DND-41 (cell line): ENCODE measurements around the gene NUP214.

Experiments
- ATAC-seq: fragments of 200-7000 bp; cut with Tn5 transposase; 3 replicates; pipeline ENCODE4 v1.9.1; 2021; ENCODE audit warnings: low read depth; ENCODE audit not compliant: insufficient read depth
- DNase-seq: peaks from one replicate; pipeline ENCODE4 v3.0.0-alpha.2; 2020
- H2AFZ ChIP-seq: 2 replicates; pipeline ENCODE4 v1.6.0; 2012; ENCODE audit warnings: low read depth, low read length
- H3K27ac ChIP-seq: 2 replicates; pipeline ENCODE4 v1.5.1; 2012; ENCODE audit warnings: low read length, inconsistent platforms
- H3K27me3 ChIP-seq: fragments of 200-600 bp; sonication (generic); 2 replicates; pipeline ENCODE4 v1.6.0; 2012; ENCODE audit warnings: low read length, mild to moderate bottlenecking, inconsistent platforms; ENCODE audit not compliant: insufficient read depth, poor library complexity
- H3K36me3 ChIP-seq: 2 replicates; pipeline ENCODE4 v1.5.1; 2012; ENCODE audit warnings: low read length, inconsistent platforms; ENCODE audit not compliant: insufficient read depth
- H3K4me1 ChIP-seq: 2 replicates; pipeline ENCODE4 v1.5.1; 2012; ENCODE audit warnings: mild to moderate bottlenecking, low read length; ENCODE audit not compliant: insufficient read depth
- H3K4me2 ChIP-seq: 2 replicates; pipeline ENCODE4 v1.6.0; 2012; ENCODE audit warnings: mild to moderate bottlenecking, moderate library complexity, low read length, inconsistent platforms; ENCODE audit not compliant: insufficient read depth
- H3K4me3 ChIP-seq, 2 experiments: fragments of 200-600 bp in 1 of 2; shearing (Covaris generic) in 1 of 2; 2 replicates each; pipeline ENCODE4 v1.5.1; 2012 to 2016; ENCODE audit warnings: inconsistent platforms in 2 of 2, low read length in 2 of 2, mild to moderate bottlenecking in 2 of 2, low read depth in 1 of 2, moderate library complexity in 1 of 2
- H3K79me2 ChIP-seq: 2 replicates; pipeline ENCODE4 v1.6.0; 2012; ENCODE audit warnings: low read length, inconsistent platforms; ENCODE audit not compliant: insufficient read depth
- H3K9ac ChIP-seq: 2 replicates; pipeline ENCODE4 v1.6.0; 2012; ENCODE audit warnings: low read depth, mild to moderate bottlenecking, inconsistent platforms, low read length, moderate library complexity
- H3K9me3 ChIP-seq: 2 replicates; pipeline ENCODE4 v1.5.1; 2012; ENCODE audit warnings: low read length, moderate library complexity, mild to moderate bottlenecking, inconsistent platforms; ENCODE audit not compliant: insufficient read depth, severe bottlenecking
- H4K20me1 ChIP-seq: 2 replicates; pipeline ENCODE4 v1.6.0; 2012; ENCODE audit warnings: low read length; ENCODE audit not compliant: insufficient read depth
- CTCF ChIP-seq: IDR thresholded peaks from 2 replicates; pipeline ENCODE4 v1.5.1; 2012; ENCODE audit warnings: borderline replicate concordance, low read length, moderate library complexity, mild to moderate bottlenecking; ENCODE audit not compliant: poor library complexity, severe bottlenecking; ENCODE audit errors: extremely low read depth
- EZH2 ChIP-seq: IDR thresholded peaks from 3 replicates; pipeline ENCODE4 v1.6.1; 2012; ENCODE audit warnings: borderline replicate concordance, low read depth, mild to moderate bottlenecking, moderate library complexity, low read length, inconsistent platforms; ENCODE audit not compliant: severe bottlenecking

NUP214 gene

GRCh38 chr9:131117121-131117761 lies 8.1 kb upstream of the NUP214 start:
- Histone ChIP-seq H3K27ac (no peak overlapping the region), H3K4me1 (no peaks in the 10 kb centered on the region), H3K9me3 (no peaks in the 10 kb centered on the region), H3K27me3 (no peaks in the 10 kb centered on the region), H3K36me3 (no peaks in the 10 kb centered on the region), H3K9ac (no peak overlapping the region), H3K4me2 (no peak overlapping the region), H2AFZ (no peak overlapping the region), H4K20me1 (no peaks in the 10 kb centered on the region), H3K79me2 (no peaks in the 10 kb centered on the region), H3K4me3 (no peak overlapping the region)
- no peak for TF ChIP-seq CTCF
- no peak for TF ChIP-seq EZH2
- ATAC-seq (no peak), DNase-seq (no peak)

DNA sequence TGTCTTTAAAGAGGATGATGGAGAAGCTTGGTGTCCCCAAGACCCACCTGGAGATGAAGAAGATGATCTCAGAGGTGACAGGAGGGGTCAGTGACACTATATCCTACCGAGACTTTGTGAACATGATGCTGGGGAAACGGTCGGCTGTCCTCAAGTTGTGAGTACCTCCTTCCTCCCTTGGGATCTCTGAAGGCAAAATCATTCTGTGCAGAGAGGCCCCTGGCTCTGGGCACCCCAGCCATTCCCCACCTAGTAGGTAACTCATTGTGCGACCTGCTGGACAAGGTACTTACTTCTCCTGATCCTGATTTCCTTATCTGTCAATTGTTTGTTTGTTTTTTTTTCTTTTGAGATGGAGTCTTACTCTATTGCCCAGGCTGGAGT lies 7.6 kb upstream of the NUP214 start:
- H3K27ac ChIP-seq = no peak overlapping the region
- H4K20me1 ChIP-seq = no peaks in the 10 kb centered on the region
- H3K9ac ChIP-seq = no peak overlapping the region
- no peaks in the 10 kb centered on the region for H3K79me2 ChIP-seq
- no peaks in the 10 kb centered on the region for H3K27me3 ChIP-seq
- TF ChIP-seq EZH2 (no peak), CTCF (no peak)
- no peaks in the 10 kb centered on the region for H3K4me1 ChIP-seq
- H3K4me3 ChIP-seq = no peak overlapping the region
- H3K9me3 ChIP-seq = no peaks in the 10 kb centered on the region
- no peak overlapping the region for H3K4me2 ChIP-seq
- no peak for DNase-seq
- ATAC-seq = no peak
- H3K36me3 ChIP-seq = no peaks in the 10 kb centered on the region
- H2AFZ ChIP-seq = no peak overlapping the region

GRCh38 chr9:131119600-131119999 lies 5.8 kb upstream of the NUP214 start:
- Histone ChIP-seq H3K4me2 (no peak overlapping the region), H3K9me3 (no peaks in the 10 kb centered on the region), H3K27me3 (no peaks in the 10 kb centered on the region), H3K4me3 (no peak overlapping the region), H3K4me1 (peaks cover 2% of the 10 kb centered on the region; the same call in 1 of the 2 replicates), H2AFZ (no peak overlapping the region), H3K36me3 (no peaks in the 10 kb centered on the region), H3K9ac (no peak overlapping the region), H3K79me2 (0 out of 2 replicates have a peak, but pooled peaks cover 1% of the 10 kb centered on the region), H4K20me1 (no peaks in the 10 kb centered on the region), H3K27ac (no peak overlapping the region)
- TF ChIP-seq CTCF (no peak), EZH2 (no peak)
- DNase-seq = no peak
- no peak for ATAC-seq
